ENCODE measurements around the gene YTHDC2.

GRCh38 chr5:113612060-113612496 lies 98.6 kb downstream of the YTHDC2 start:
- TF ChIP-seq GATA2 (IDR thresholded peaks at IDR 0.05; ENCODE audit: low read depth, low read length) (no peak), GATA3 (IDR thresholded peaks at IDR 0.05; ENCODE audit: low read depth, low read length) (no peak)

Data from SH-SY5Y (cell line).